Rectal smooth muscle tissue (tissue), 1 donor: Measurements from ENCODE around the gene SLU7.

ENCODE experiments used
- H3K27ac ChIP-seq: one replicate; pipeline ENCODE4 v1.7.0; 2013; ENCODE audit warnings: low read depth, low read length, inconsistent platforms
- H3K27me3 ChIP-seq: one replicate; pipeline ENCODE4 v1.7.0; 2013; ENCODE audit warnings: low read length; ENCODE audit not compliant: control insufficient read depth, insufficient read depth
- H3K36me3 ChIP-seq: one replicate; pipeline ENCODE4 v1.7.0; 2013; ENCODE audit warnings: low read length; ENCODE audit not compliant: control insufficient read depth, insufficient read depth
- H3K4me1 ChIP-seq: one replicate; pipeline ENCODE4 v1.7.0; 2013; ENCODE audit warnings: low read length; ENCODE audit not compliant: control insufficient read depth, insufficient read depth
- H3K4me3 ChIP-seq: one replicate; pipeline ENCODE4 v1.7.0; 2013; ENCODE audit warnings: low read length
- H3K9ac ChIP-seq: one replicate; pipeline ENCODE4 v1.7.0; 2013; ENCODE audit warnings: low read length

Gene SLU7

GRCh38 chr5:160356550-160357347 lies 62.1 kb downstream of the SLU7 start:
- H3K27me3 ChIP-seq, result no peaks in the 10 kb centered on the region
- H3K4me1 ChIP-seq, result peaks cover 5% of the 10 kb centered on the region
- H3K27ac ChIP-seq, result peak overlapping the region; percentile 53
- no peaks in the 10 kb centered on the region for H3K36me3 ChIP-seq
- no peak overlapping the region for H3K9ac ChIP-seq
- H3K4me3 ChIP-seq, result no peak overlapping the region

GRCh38 chr5:160354666-160355065 lies 64.2 kb downstream of the SLU7 start:
- Histone ChIP-seq H3K4me3 (no peak overlapping the region), H3K36me3 (no peaks in the 10 kb centered on the region), H3K4me1 (peaks cover 5% of the 10 kb centered on the region), H3K27me3 (no peaks in the 10 kb centered on the region), H3K27ac (no peak overlapping the region), H3K9ac (no peak overlapping the region)

- H3K4me3 ChIP-seq, result no peak overlapping the region
- no peak overlapping the region for H3K9ac ChIP-seq
- H3K27me3 ChIP-seq, result no peaks in the 10 kb centered on the region
- no peaks in the 10 kb centered on the region for H3K36me3 ChIP-seq
- H3K4me1 ChIP-seq, result peaks cover 5% of the 10 kb centered on the region
- H3K27ac ChIP-seq, result no peak overlapping the region
These were observed 65.5 kb downstream of the SLU7 start for GRCh38 chr5:160353379-160353778.

GRCh38 chr5:160352308-160352707 lies 66.6 kb downstream of the SLU7 start:
- H3K36me3 ChIP-seq, result no peaks in the 10 kb centered on the region
- no peak overlapping the region for H3K4me3 ChIP-seq
- H3K9ac ChIP-seq, result no peak overlapping the region
- H3K27ac ChIP-seq, result no peak overlapping the region
- no peaks in the 10 kb centered on the region for H3K27me3 ChIP-seq
- peaks cover 2% of the 10 kb centered on the region for H3K4me1 ChIP-seq
